ENCODE results near the gene ASXL1.

DNA sequence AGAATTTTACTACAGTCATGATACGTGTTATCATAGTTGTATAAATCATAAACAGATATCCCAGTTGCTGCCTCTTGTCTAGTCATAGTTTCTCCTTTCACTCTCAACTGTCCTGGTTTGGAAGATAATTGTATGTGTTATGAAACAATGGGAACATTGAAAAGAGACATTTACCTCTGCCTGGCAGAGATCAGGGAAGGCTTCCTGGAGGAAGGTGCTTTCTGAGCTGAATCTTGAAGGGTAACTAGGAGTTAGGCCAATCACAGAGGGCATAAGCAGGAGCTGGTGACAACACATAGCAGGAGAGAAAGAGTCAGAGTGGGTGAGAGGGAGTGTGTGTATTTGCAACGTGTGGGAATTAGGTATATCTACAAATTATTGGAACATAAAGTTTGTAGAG, 5.4 kb downstream of the ASXL1 start:
- no peak for TF ChIP-seq POLR2A (IDR thresholded peaks at IDR 0.05; ENCODE audit: low read depth, low read length)
- no peak for TF ChIP-seq POLR2AphosphoS5 (IDR thresholded peaks at IDR 0.05; ENCODE audit: low read depth, low read length)
